ENCODE measurements around the gene SIRPA.

Gene SIRPA

DNA sequence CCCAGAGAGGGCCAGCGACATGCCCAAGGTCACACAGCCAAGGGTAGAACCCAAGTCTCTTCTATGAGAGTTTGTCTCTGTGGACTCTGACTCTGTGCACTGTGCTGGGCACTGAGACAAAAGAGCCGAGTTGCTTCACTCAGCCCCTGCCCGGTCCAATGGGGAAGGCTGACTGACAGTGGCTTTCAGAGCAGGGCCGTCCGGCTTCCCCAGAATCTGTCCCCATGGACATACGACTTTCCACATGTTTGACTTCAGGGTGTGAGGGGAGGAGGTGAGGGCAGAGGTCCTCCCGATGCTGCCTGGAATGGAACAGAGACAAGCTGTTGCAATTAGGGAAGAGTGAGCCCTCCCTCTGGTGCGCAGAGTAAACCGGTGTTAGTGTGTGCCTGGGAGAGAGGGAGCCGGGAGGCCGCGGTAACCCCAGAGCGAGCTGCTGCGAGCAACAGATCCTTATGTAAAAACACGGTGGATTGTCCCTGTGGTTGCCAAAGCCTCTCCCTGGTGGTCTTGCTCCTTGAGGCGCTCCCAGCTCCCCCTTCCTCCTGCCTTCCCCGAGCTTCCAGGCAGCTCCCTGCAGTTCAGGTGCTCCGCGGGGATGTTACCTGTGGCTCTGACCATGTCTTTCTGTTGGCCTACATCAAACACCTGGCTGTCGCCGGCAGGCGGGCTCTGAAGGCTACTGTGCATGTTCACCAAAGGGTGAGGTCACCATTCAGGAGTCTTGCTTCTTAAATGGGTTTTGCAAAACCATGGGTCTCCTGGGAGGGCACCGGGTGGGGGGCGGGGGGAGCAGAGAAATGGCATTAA, 672 bp downstream of the SIRPA start:
- Histone ChIP-seq H2BK15ac (ENCODE audit: low read depth, poor library complexity, severe bottlenecking) (peak overlapping the region; percentile 15), H3K79me1 (replicated peaks; ENCODE audit: low read length, poor library complexity, severe bottlenecking) (peaks cover 20% of the 10 kb centered on the region), H3K9me3 (ENCODE audit: control insufficient read depth, low read length) (no peaks in the 10 kb centered on the region), H2BK120ac (ENCODE audit: low read depth, low read length) (peak overlapping the region; percentile 84), H2AK5ac (ENCODE audit: low read length, severe bottlenecking) (no peak overlapping the region), H3K18ac (ENCODE audit: low read depth in 1 of 2, low read length in 2 of 2) (peak overlapping the region; percentile 55 to 81), H3K9ac (ENCODE audit: low read length) (peak overlapping the region; percentile 92), H3K4me1 (ENCODE audit: control insufficient read depth, insufficient read depth, low read depth, low read length) (peaks cover 44% of the 10 kb centered on the region), H3K36me3 (ENCODE audit: control insufficient read depth in 1 of 2, insufficient read depth in 2 of 2, low read depth in 1 of 2, low read length in 2 of 2) (peaks cover 2 to 24% of the 10 kb centered on the region in 2 experiments), H3K14ac (ENCODE audit: low read length in 2 of 2) (peak overlapping the region in 1 of 2 experiments; percentile 3), H4K8ac (ENCODE audit: low read length) (peak overlapping the region; percentile 73), H2AFZ (ENCODE audit: low read depth, low read length) (no peak overlapping the region), H4K91ac (ENCODE audit: low read length) (peak overlapping the region; percentile 76), H2BK12ac (ENCODE audit: low read length in 2 of 2) (peak overlapping the region; percentile 11 to 79), H3K4me2 (ENCODE audit: low read length, poor library complexity, severe bottlenecking) (peak overlapping the region; percentile 82), H2BK5ac (ENCODE audit: low read depth, low read length, poor library complexity, severe bottlenecking) (peak overlapping the region; percentile 19), H3K4ac (ENCODE audit: low read depth in 1 of 2, low read length in 2 of 2) (peak overlapping the region in 1 of 2 experiments; percentile 32), H3K4me3 (ENCODE audit: insufficient read depth in 1 of 2, low read depth in 1 of 2, low read length in 2 of 2) (peak overlapping the region; percentile 86 to 96), H3K27ac (ENCODE audit: low read length, poor library complexity, severe bottlenecking) (peak overlapping the region; percentile 71), H3K27me3 (ENCODE audit: control insufficient read depth in 1 of 2, insufficient read depth in 1 of 2, low read length in 2 of 2) (no peaks in the 10 kb centered on the region), H3K23ac (ENCODE audit: low read length in 2 of 2) (no peak overlapping the region)
- WGBS: 9% methylated on average over 24 of the region's 24 CpGs
- peak; percentile 33 for DNase-seq

DNA sequence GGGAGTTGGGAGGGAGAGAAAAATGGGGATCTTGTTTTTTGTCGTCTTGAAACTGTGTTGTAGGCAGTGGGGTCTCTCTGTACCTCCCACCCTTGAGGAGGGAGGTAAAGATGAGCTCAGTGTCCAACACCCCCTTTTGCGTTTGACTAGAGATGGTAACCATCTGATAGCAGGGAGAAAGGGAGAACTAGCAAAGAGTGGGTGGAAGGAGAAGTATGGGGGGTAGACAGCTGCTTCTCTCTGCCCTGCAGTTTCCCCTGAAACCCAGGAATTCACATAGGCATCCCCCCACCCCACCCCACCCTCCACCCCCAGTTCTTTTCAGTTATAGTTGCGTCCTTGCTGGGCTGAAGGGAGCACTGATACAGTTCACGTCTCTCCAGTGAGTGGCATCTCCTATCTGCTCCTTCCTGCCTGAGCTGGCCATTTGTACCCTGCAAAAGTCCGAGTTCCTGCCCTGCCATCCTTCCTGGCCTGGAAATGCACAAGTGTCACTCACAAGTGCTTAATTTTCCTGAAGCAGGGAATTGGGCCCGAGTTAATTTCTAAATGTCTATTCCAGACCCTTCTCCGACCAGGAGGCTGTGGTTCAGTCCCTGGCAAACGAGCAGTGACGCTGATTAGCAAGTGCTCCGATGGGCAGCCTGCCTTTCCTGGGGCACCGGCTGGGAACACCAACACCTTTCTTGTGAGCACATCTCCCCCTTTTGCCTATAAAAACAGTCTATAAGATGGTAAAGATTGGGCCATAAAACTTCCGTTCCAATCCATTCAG, 1.5 kb downstream of the SIRPA start:
- Histone ChIP-seq H4K91ac (ENCODE audit: low read length) (no peak overlapping the region), H3K79me1 (replicated peaks; ENCODE audit: low read length, poor library complexity, severe bottlenecking) (peaks cover 16% of the 10 kb centered on the region), H3K9ac (ENCODE audit: low read length) (peak overlapping the region; percentile 92), H2BK120ac (ENCODE audit: low read depth, low read length) (no peak overlapping the region), H3K4ac (ENCODE audit: low read depth in 1 of 2, low read length in 2 of 2) (no peak overlapping the region), H3K18ac (ENCODE audit: low read depth in 1 of 2, low read length in 2 of 2) (no peak overlapping the region), H4K8ac (ENCODE audit: low read length) (no peak overlapping the region), H3K4me3 (ENCODE audit: insufficient read depth in 1 of 2, low read depth in 1 of 2, low read length in 2 of 2) (peak overlapping the region; percentile 86 to 96), H2BK12ac (ENCODE audit: low read length in 2 of 2) (no peak overlapping the region), H2AK5ac (ENCODE audit: low read length, severe bottlenecking) (peak overlapping the region; percentile 77), H3K27ac (ENCODE audit: low read length, poor library complexity, severe bottlenecking) (peak overlapping the region; percentile 9), H3K14ac (ENCODE audit: low read length in 2 of 2) (no peak overlapping the region), H3K36me3 (ENCODE audit: control insufficient read depth in 1 of 2, insufficient read depth in 2 of 2, low read depth in 1 of 2, low read length in 2 of 2) (peaks cover 3 to 28% of the 10 kb centered on the region in 2 experiments), H2AFZ (ENCODE audit: low read depth, low read length) (no peak overlapping the region), H3K4me2 (ENCODE audit: low read length, poor library complexity, severe bottlenecking) (peak overlapping the region; percentile 82), H3K9me3 (ENCODE audit: control insufficient read depth, low read length) (no peaks in the 10 kb centered on the region), H2BK15ac (ENCODE audit: low read depth, poor library complexity, severe bottlenecking) (peak overlapping the region; percentile 15), H2BK5ac (ENCODE audit: low read depth, low read length, poor library complexity, severe bottlenecking) (peak overlapping the region; percentile 19), H3K4me1 (ENCODE audit: control insufficient read depth, insufficient read depth, low read depth, low read length) (peaks cover 44% of the 10 kb centered on the region), H3K23ac (ENCODE audit: low read length in 2 of 2) (peak overlapping the region in 1 of 2 experiments; percentile 77), H3K27me3 (ENCODE audit: control insufficient read depth in 1 of 2, insufficient read depth in 1 of 2, low read length in 2 of 2) (no peaks in the 10 kb centered on the region)
- 67% methylated on average over 10 of the region's 12 CpGs for WGBS
- no peak for DNase-seq

- Histone ChIP-seq H3K4me3 (ENCODE audit: insufficient read depth in 1 of 2, low read depth in 1 of 2, low read length in 2 of 2) (peak overlapping the region in 1 of 2 experiments; percentile 56), H3K27me3 (ENCODE audit: control insufficient read depth in 1 of 2, insufficient read depth in 1 of 2, low read length in 2 of 2) (no peaks in the 10 kb centered on the region), H3K18ac (ENCODE audit: low read depth in 1 of 2, low read length in 2 of 2) (no peak overlapping the region), H2AFZ (ENCODE audit: low read depth, low read length) (no peak overlapping the region), H3K9me3 (ENCODE audit: control insufficient read depth, low read length) (no peaks in the 10 kb centered on the region), H3K27ac (ENCODE audit: low read length, poor library complexity, severe bottlenecking) (no peak overlapping the region), H2BK5ac (ENCODE audit: low read depth, low read length, poor library complexity, severe bottlenecking) (no peak overlapping the region), H3K23ac (ENCODE audit: low read length in 2 of 2) (no peak overlapping the region), H4K8ac (ENCODE audit: low read length) (peak overlapping the region; percentile 33), H4K91ac (ENCODE audit: low read length) (no peak overlapping the region), H3K4me2 (ENCODE audit: low read length, poor library complexity, severe bottlenecking) (peak overlapping the region; percentile 82), H2BK120ac (ENCODE audit: low read depth, low read length) (no peak overlapping the region), H3K14ac (ENCODE audit: low read length in 2 of 2) (no peak overlapping the region), H3K9ac (ENCODE audit: low read length) (peak overlapping the region; percentile 62), H2BK15ac (ENCODE audit: low read depth, poor library complexity, severe bottlenecking) (no peak overlapping the region), H2BK12ac (ENCODE audit: low read length in 2 of 2) (no peak overlapping the region), H2AK5ac (ENCODE audit: low read length, severe bottlenecking) (no peak overlapping the region), H3K36me3 (ENCODE audit: control insufficient read depth in 1 of 2, insufficient read depth in 2 of 2, low read depth in 1 of 2, low read length in 2 of 2) (peaks cover 10 to 29% of the 10 kb centered on the region in 2 experiments), H3K4me1 (ENCODE audit: control insufficient read depth, insufficient read depth, low read depth, low read length) (peaks cover 36% of the 10 kb centered on the region), H3K79me1 (replicated peaks; ENCODE audit: low read length, poor library complexity, severe bottlenecking) (peaks cover 8% of the 10 kb centered on the region), H3K4ac (ENCODE audit: low read depth in 1 of 2, low read length in 2 of 2) (peak overlapping the region in 1 of 2 experiments; percentile 33)
- 92% methylated on average over 2 of the region's 2 CpGs for WGBS
- peak; percentile 33 for DNase-seq
Measured at GRCh38 chr20:1897541-1897940, 2.3 kb downstream of the SIRPA start.
